HCT116 (cell line): ENCODE data around the gene PIP4K2A.

ENCODE experiments used
- EZH2 ChIP-seq: fragments of 200-600 bp; sonication (generic); IDR thresholded peaks from 2 replicates; pipeline ENCODE4 v1.6.1; 2017; ENCODE audit warnings: antibody characterized with exemption, mixed run types
- POLR2AphosphoS5 ChIP-seq: IDR thresholded peaks from 2 replicates; pipeline ENCODE4 v1.6.1; 2011; ENCODE audit warnings: mild to moderate bottlenecking, low read depth, low read length, moderate library complexity
- SP1 ChIP-seq: IDR thresholded peaks from 2 replicates; pipeline ENCODE4 v1.6.1; 2012; ENCODE audit warnings: low read depth
- ZNF274 ChIP-seq: fragments of 200-500 bp; sonication (Bioruptor generic); IDR thresholded peaks from 2 replicates; pipeline ENCODE4 v1.6.1; 2014; ENCODE audit warnings: mild to moderate bottlenecking, low read depth, low read length, inconsistent platforms
- TF ChIP-seq, protein P1 (sequence below): IDR thresholded peaks from 2 replicates; pipeline ENCODE4 v1.6.1; 2012; ENCODE audit warnings: low read depth
- TF ChIP-seq, protein P2 (sequence below): IDR thresholded peaks from 2 replicates; pipeline ENCODE4 v1.6.1; 2012

DNA sequence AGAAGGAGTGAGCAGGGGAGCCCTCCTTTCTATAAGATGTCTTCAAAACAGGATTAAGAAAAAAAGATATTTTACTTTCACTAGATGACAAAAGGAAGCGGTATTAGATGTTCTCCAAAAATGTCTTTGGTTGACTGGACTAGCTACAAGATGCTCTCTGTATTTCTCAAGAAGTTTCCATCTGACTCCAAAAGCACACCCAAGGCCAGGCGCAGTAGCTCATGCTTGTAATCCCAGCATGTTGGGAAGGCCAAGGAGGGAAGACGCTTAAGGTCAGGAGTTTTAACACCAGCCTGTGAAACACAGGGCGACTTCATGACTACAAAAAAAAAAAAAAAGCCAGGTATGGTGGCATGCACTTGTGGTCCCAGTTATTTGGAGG lies 84.5 kb downstream of the PIP4K2A start:
- no peak for TF ChIP-seq SP1
- TF ChIP-seq EZH2 = no peak
- no peak for TF ChIP-seq ZNF274
- TF ChIP-seq, protein P1, sequence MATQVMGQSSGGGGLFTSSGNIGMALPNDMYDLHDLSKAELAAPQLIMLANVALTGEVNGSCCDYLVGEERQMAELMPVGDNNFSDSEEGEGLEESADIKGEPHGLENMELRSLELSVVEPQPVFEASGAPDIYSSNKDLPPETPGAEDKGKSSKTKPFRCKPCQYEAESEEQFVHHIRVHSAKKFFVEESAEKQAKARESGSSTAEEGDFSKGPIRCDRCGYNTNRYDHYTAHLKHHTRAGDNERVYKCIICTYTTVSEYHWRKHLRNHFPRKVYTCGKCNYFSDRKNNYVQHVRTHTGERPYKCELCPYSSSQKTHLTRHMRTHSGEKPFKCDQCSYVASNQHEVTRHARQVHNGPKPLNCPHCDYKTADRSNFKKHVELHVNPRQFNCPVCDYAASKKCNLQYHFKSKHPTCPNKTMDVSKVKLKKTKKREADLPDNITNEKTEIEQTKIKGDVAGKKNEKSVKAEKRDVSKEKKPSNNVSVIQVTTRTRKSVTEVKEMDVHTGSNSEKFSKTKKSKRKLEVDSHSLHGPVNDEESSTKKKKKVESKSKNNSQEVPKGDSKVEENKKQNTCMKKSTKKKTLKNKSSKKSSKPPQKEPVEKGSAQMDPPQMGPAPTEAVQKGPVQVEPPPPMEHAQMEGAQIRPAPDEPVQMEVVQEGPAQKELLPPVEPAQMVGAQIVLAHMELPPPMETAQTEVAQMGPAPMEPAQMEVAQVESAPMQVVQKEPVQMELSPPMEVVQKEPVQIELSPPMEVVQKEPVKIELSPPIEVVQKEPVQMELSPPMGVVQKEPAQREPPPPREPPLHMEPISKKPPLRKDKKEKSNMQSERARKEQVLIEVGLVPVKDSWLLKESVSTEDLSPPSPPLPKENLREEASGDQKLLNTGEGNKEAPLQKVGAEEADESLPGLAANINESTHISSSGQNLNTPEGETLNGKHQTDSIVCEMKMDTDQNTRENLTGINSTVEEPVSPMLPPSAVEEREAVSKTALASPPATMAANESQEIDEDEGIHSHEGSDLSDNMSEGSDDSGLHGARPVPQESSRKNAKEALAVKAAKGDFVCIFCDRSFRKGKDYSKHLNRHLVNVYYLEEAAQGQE = no peak
- TF ChIP-seq, protein P2, sequence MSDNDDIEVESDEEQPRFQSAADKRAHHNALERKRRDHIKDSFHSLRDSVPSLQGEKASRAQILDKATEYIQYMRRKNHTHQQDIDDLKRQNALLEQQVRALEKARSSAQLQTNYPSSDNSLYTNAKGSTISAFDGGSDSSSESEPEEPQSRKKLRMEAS = no peak
- TF ChIP-seq POLR2AphosphoS5 = no peak
